ENCODE results near the gene RIMS1.

Gene RIMS1

GRCh38 chr6:72094506-72094905 lies 208.2 kb downstream of the RIMS1 start:
- no peak for TF ChIP-seq CTCF (IDR thresholded peaks at IDR 0.05)

- no peak for TF ChIP-seq CTCF (IDR thresholded peaks at IDR 0.05)
Measured at GRCh38 chr6:72102561-72102960, 216.2 kb downstream of the RIMS1 start.

- TF ChIP-seq CTCF (IDR thresholded peaks at IDR 0.05): no peak
Measured at GRCh38 chr6:72111611-72112010, 225.3 kb downstream of the RIMS1 start.

- TF ChIP-seq CTCF (IDR thresholded peaks at IDR 0.05): no peak
Measured at GRCh38 chr6:72130327-72130726, 244.0 kb downstream of the RIMS1 start.

GRCh38 chr6:72132427-72132826 lies 246.1 kb downstream of the RIMS1 start:
- TF ChIP-seq CTCF (IDR thresholded peaks at IDR 0.05): no peak

GRCh38 chr6:72132851-72133250 lies 246.5 kb downstream of the RIMS1 start:
- no peak for TF ChIP-seq CTCF (IDR thresholded peaks at IDR 0.05)

- no peak for TF ChIP-seq CTCF (IDR thresholded peaks at IDR 0.05)
Measured at GRCh38 chr6:72133324-72133723, 247.0 kb downstream of the RIMS1 start.

- TF ChIP-seq CTCF (IDR thresholded peaks at IDR 0.05): peak; percentile 42; the same call in 1 of the 2 replicates
Measured at GRCh38 chr6:72140795-72141194, 254.4 kb downstream of the RIMS1 start.
